HEK293 (cell line): ENCODE data around the gene SLC25A22.
A peak's percentile ranks its signal among the peaks of the same experiment; 100 is the strongest.

Source experiments
- CTCF ChIA-PET: fragments of 350-600 bp; formaldehyde crosslinking; extraction: SDS; loops from one replicate; lab custom pipeline; 2021; ENCODE audit warnings: antibody characterized with exemption; lab: Yijun Ruan, JAX
- POLR2A ChIA-PET: fragments of 300-600 bp; formaldehyde crosslinking; extraction: SDS; loops from one replicate; lab custom pipeline; 2020; ENCODE audit warnings: antibody characterized with exemption, inconsistent platforms; lab: Yijun Ruan, JAX
- H3K27ac ChIP-seq: fragments of 200-500 bp; sonication (Bioruptor generic); 2 replicates; pipeline ENCODE4 v1.5.1; 2014; ENCODE audit warnings: low read depth, low read length, control low read depth, inconsistent platforms; ENCODE audit errors: extremely low read depth
- H3K36me3 ChIP-seq, 2 experiments: fragments of 200-500 bp in 1 of 2; sonication (Bioruptor generic) in 1 of 2; 1 replicate in 1 of 2; 2 replicates in 1 of 2; pipeline ENCODE4 v1.5.1; 2014 to 2017; ENCODE audit warnings: inconsistent platforms in 2 of 2, low read length in 2 of 2; ENCODE audit not compliant: control insufficient read depth in 2 of 2, insufficient read depth in 1 of 2
- H3K4me1 ChIP-seq: fragments of 200-500 bp; sonication (Bioruptor generic); 2 replicates; pipeline ENCODE4 v1.5.1; 2014; ENCODE audit warnings: mild to moderate bottlenecking, low read length, inconsistent platforms; ENCODE audit not compliant: control insufficient read depth, insufficient read depth
- H3K4me3 ChIP-seq: 2 replicates; pipeline ENCODE4 v1.5.1; 2011; ENCODE audit warnings: low read depth, mild to moderate bottlenecking, control low read depth, low read length, moderate library complexity
- H3K9me3 ChIP-seq: fragments of 200-500 bp; sonication (Bioruptor generic); 2 replicates; pipeline ENCODE4 v1.5.1; 2014; ENCODE audit warnings: low read depth, low read length, inconsistent platforms; ENCODE audit not compliant: control insufficient read depth, insufficient read depth
- GLIS1 ChIP-seq: fragments of 450-650 bp; formaldehyde crosslinking; IDR thresholded peaks from 2 replicates; pipeline ENCODE4 v1.5.1; 2016; ENCODE audit warnings: missing biosample characterization, missing genetic modification characterization
- GLIS2 ChIP-seq: fragments of 450-650 bp; formaldehyde crosslinking; IDR thresholded peaks from 2 replicates; pipeline ENCODE4 v1.5.1; 2016; ENCODE audit warnings: missing biosample characterization, missing genetic modification characterization
- IKZF3 ChIP-seq: fragments of 450-650 bp; IDR thresholded peaks from 2 replicates; pipeline ENCODE4 v1.5.0; 2018; ENCODE audit warnings: missing biosample characterization, mild to moderate bottlenecking, missing genetic modification characterization, moderate library complexity
- OSR2 ChIP-seq: fragments of 450-650 bp; formaldehyde crosslinking; IDR thresholded peaks from 2 replicates; pipeline ENCODE4 v1.5.1; 2016; ENCODE audit warnings: missing biosample characterization, missing genetic modification characterization
- YY2 ChIP-seq: fragments of 450-650 bp; formaldehyde crosslinking; IDR thresholded peaks from 2 replicates; pipeline ENCODE4 v1.5.1; 2016; ENCODE audit warnings: missing biosample characterization, missing genetic modification characterization
- ZBTB20 ChIP-seq: fragments of 450-650 bp; formaldehyde crosslinking; IDR thresholded peaks from 2 replicates; pipeline ENCODE4 v1.5.1; 2016; ENCODE audit warnings: missing biosample characterization, missing genetic modification characterization
- ZBTB7A ChIP-seq: fragments of 450-650 bp; formaldehyde crosslinking; IDR thresholded peaks from 2 replicates; pipeline ENCODE4 v1.5.1; 2016; ENCODE audit warnings: low read depth, missing biosample characterization, missing genetic modification characterization
- ZEB2 ChIP-seq: fragments of 450-650 bp; formaldehyde crosslinking; IDR thresholded peaks from 2 replicates; pipeline ENCODE4 v1.5.1; 2016; ENCODE audit warnings: missing biosample characterization, missing genetic modification characterization
- ZIC2 ChIP-seq: fragments of 450-650 bp; formaldehyde crosslinking; IDR thresholded peaks from 2 replicates; pipeline ENCODE4 v1.5.1; 2016; ENCODE audit warnings: missing biosample characterization, missing genetic modification characterization
- ZNF175 ChIP-seq: fragments of 450-650 bp; formaldehyde crosslinking; IDR thresholded peaks from 2 replicates; pipeline ENCODE4 v1.5.1; 2016; ENCODE audit warnings: missing biosample characterization, missing genetic modification characterization
- ZNF335 ChIP-seq: fragments of 450-650 bp; formaldehyde crosslinking; conservative IDR thresholded peaks from 2 replicates; pipeline ENCODE4 v1.5.1; 2016; ENCODE audit warnings: missing biosample characterization, missing genetic modification characterization
- ZNF341 ChIP-seq: fragments of 450-650 bp; formaldehyde crosslinking; IDR thresholded peaks from 2 replicates; pipeline ENCODE4; 2016; ENCODE audit warnings: low read depth, missing biosample characterization, missing genetic modification characterization
- ZNF423 ChIP-seq: fragments of 450-650 bp; formaldehyde crosslinking; IDR thresholded peaks from 2 replicates; pipeline ENCODE4 v1.5.1; 2016; ENCODE audit warnings: missing biosample characterization, missing genetic modification characterization
- ZNF571 ChIP-seq: fragments of 450-650 bp; formaldehyde crosslinking; IDR thresholded peaks from 2 replicates; pipeline ENCODE4 v1.5.0; 2017; ENCODE audit warnings: missing biosample characterization, missing genetic modification characterization
- ZNF76 ChIP-seq: fragments of 450-650 bp; formaldehyde crosslinking; IDR thresholded peaks from 2 replicates; pipeline ENCODE4; 2016; ENCODE audit warnings: low read depth, missing biosample characterization, missing genetic modification characterization, borderline replicate concordance
- ZSCAN16 ChIP-seq: fragments of 450-650 bp; formaldehyde crosslinking; IDR thresholded peaks from 2 replicates; pipeline ENCODE4 v1.5.1; 2016; ENCODE audit warnings: missing biosample characterization, missing genetic modification characterization
- ZSCAN30 ChIP-seq: fragments of 450-650 bp; IDR thresholded peaks from 2 replicates; pipeline ENCODE4 v1.5.1; 2018; ENCODE audit warnings: missing biosample characterization, mild to moderate bottlenecking, missing genetic modification characterization, moderate library complexity
- TF ChIP-seq, protein P1 (sequence below): fragments of 450-650 bp; formaldehyde crosslinking; IDR thresholded peaks from 2 replicates; pipeline ENCODE4 v1.5.1; 2016; ENCODE audit warnings: missing biosample characterization, missing genetic modification characterization
- TF ChIP-seq, protein P2 (sequence below): fragments of 450-650 bp; formaldehyde crosslinking; IDR thresholded peaks from 2 replicates; pipeline ENCODE4 v1.5.1; 2016; ENCODE audit warnings: missing biosample characterization, missing genetic modification characterization
- TF ChIP-seq, protein P3 (sequence below): fragments of 450-650 bp; formaldehyde crosslinking; IDR thresholded peaks from 2 replicates; pipeline ENCODE4 v1.5.1; 2016; ENCODE audit warnings: missing biosample characterization, missing genetic modification characterization
- TF ChIP-seq, protein P4 (sequence below): sonication (generic); formaldehyde crosslinking; IDR thresholded peaks from 2 replicates; pipeline ENCODE4 v1.8.1; 2022; ENCODE audit warnings: mild to moderate bottlenecking, moderate library complexity, missing genetic modification reagents

SLC25A22 gene

DNA sequence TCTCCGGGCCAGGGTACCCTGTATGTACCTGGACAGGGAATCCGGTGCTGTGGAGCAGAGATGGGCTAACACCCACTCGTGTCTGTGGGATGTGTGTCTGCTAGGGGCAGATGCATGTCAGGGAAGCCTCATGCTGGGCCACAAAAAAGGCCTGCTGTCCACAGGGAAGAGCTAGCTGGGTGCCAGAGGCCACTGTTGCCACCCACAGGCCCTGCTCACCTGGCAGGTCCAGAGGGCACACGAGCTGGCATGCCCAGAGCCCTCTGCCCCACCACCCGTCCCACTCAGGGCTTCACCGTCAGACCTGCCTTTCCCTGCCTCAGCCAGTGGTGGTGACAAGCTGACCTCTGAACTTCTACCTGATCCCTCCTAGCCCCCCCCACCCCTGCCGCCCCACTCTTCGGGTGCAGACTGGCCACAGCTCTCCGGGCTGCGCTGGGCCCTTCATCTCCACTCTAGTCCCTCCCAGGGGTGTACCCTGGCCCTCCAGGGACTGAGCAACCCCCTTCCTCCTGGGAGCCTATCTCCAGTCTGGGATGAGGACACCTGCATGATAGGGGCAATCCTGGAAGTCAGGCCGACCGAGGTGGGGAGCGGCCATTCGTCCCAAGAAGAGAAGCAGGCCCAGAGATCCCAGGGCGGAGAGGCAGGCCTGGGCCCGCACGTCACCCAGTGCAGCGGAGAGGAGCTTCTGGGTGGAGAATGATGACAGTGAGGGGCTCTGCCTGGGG is 1.4 kb downstream of the SLC25A22 start (continued):
- TF ChIP-seq ZNF423 (tag by site-specific recombination) (peak; percentile 72; the same call in 1 of the 2 replicates), ZSCAN30 (tag by site-specific recombination) (no peak), ZEB2 (tag by site-specific recombination) (no peak), ZNF76 (tag by site-specific recombination) (peak; percentile 32; the same call in 1 of the 2 replicates), YY2 (tag by site-specific recombination) (no peak), IKZF3 (tag by site-specific recombination) (0 out of 2 replicates have a peak, but pooled peaks have one; percentile 24), ZNF571 (tag by site-specific recombination) (no peak)
- TF ChIP-seq, protein P1, sequence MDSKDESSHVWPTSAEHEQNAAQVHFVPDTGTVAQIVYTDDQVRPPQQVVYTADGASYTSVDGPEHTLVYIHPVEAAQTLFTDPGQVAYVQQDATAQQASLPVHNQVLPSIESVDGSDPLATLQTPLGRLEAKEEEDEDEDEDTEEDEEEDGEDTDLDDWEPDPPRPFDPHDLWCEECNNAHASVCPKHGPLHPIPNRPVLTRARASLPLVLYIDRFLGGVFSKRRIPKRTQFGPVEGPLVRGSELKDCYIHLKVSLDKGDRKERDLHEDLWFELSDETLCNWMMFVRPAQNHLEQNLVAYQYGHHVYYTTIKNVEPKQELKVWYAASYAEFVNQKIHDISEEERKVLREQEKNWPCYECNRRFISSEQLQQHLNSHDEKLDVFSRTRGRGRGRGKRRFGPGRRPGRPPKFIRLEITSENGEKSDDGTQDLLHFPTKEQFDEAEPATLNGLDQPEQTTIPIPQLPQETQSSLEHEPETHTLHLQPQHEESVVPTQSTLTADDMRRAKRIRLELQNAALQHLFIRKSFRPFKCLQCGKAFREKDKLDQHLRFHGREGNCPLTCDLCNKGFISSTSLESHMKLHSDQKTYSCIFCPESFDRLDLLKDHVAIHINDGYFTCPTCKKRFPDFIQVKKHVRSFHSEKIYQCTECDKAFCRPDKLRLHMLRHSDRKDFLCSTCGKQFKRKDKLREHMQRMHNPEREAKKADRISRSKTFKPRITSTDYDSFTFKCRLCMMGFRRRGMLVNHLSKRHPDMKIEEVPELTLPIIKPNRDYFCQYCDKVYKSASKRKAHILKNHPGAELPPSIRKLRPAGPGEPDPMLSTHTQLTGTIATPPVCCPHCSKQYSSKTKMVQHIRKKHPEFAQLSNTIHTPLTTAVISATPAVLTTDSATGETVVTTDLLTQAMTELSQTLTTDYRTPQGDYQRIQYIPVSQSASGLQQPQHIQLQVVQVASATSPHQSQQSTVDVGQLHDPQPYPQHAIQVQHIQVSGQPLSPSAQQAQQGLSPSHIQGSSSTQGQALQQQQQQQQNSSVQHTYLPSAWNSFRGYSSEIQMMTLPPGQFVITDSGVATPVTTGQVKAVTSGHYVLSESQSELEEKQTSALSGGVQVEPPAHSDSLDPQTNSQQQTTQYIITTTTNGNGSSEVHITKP (tag by site-specific recombination), result no peak

DNA sequence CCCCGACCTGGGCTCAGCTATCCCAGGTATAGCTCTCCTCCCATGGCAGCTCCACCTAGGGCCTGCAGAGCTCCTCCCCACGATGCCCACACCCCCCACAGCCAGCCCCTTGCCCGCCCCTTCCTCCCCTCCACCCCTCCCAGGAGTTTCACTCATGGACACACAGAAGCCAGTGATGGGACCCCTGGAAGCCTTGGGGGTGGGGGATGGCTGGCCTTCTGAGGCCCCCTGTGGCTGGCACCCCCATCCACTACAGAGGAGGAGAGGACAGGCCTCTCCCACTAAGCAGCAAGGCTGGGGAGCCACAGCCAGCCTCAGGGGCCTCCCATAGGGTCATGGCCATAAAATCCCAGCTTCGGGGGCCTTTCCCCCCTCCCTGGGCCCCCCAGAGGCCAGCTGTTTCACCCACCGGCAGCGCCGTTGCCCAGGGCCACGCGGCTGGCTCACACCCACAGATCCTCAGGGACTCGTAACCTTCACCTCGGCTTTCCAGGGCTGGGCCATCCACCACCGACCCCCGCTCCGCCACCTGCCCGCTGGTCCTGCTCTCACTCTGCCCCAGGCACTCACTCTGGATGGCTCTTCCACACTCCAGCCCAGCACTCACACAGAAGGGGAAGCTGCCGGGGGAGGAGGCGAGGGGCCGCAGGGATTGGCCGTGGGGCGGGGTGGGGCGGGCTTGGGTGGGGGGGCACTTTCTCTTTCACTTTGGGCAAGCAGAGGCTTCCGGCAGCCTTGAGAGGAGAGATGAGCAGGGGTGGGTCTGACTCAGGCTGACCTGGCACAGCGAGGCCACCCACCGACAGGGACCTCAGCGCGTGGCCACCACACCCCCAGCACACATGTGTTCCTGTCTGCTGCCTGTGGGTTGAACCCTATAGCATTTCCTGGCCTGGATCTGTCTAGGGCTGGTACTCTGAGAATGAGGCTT is 2.2 kb downstream of the SLC25A22 start:
- H3K36me3 ChIP-seq, result peaks cover 0 to 54% of the 10 kb centered on the region in 2 experiments; a peak in 1 of 3 replicates
- CTCF ChIA-PET, result interaction anchor here (0.6 to 0.9 kb wide), 3 partner anchors 12 to 68 kb away, joined by 3 to 4 read pairs (median 3); no protein-coding TSS in a partner anchor
- TF ChIP-seq ZNF423 (tag by site-specific recombination), result 0 out of 2 replicates have a peak, but pooled peaks have one; percentile 32
- TF ChIP-seq, protein P2, sequence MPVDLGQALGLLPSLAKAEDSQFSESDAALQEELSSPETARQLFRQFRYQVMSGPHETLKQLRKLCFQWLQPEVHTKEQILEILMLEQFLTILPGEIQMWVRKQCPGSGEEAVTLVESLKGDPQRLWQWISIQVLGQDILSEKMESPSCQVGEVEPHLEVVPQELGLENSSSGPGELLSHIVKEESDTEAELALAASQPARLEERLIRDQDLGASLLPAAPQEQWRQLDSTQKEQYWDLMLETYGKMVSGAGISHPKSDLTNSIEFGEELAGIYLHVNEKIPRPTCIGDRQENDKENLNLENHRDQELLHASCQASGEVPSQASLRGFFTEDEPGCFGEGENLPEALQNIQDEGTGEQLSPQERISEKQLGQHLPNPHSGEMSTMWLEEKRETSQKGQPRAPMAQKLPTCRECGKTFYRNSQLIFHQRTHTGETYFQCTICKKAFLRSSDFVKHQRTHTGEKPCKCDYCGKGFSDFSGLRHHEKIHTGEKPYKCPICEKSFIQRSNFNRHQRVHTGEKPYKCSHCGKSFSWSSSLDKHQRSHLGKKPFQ, result peak; percentile 28; the same call in 1 of the 2 replicates
- TF ChIP-seq ZBTB20, result peak; percentile 46; the same call in 1 of the 2 replicates
- peak; percentile 78 for TF ChIP-seq ZIC2 (tag by site-specific recombination)
- TF ChIP-seq OSR2 (tag by site-specific recombination), result peak; percentile 24; the same call in 1 of the 2 replicates
- TF ChIP-seq, protein P3, sequence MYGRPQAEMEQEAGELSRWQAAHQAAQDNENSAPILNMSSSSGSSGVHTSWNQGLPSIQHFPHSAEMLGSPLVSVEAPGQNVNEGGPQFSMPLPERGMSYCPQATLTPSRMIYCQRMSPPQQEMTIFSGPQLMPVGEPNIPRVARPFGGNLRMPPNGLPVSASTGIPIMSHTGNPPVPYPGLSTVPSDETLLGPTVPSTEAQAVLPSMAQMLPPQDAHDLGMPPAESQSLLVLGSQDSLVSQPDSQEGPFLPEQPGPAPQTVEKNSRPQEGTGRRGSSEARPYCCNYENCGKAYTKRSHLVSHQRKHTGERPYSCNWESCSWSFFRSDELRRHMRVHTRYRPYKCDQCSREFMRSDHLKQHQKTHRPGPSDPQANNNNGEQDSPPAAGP (tag by site-specific recombination), result no peak
- 0 out of 2 replicates have a peak, but pooled peaks have one; percentile 53 for TF ChIP-seq ZBTB7A (tag by site-specific recombination)
- no peak for TF ChIP-seq ZSCAN16 (tag by site-specific recombination)
- TF ChIP-seq ZNF341, result peak; percentile 93
- TF ChIP-seq ZNF175, result no peak
- TF ChIP-seq ZNF335 (tag by site-specific recombination), result peak; percentile 82
- TF ChIP-seq GLIS1 (tag by site-specific recombination), result peak; percentile 98
- TF ChIP-seq, protein P4, sequence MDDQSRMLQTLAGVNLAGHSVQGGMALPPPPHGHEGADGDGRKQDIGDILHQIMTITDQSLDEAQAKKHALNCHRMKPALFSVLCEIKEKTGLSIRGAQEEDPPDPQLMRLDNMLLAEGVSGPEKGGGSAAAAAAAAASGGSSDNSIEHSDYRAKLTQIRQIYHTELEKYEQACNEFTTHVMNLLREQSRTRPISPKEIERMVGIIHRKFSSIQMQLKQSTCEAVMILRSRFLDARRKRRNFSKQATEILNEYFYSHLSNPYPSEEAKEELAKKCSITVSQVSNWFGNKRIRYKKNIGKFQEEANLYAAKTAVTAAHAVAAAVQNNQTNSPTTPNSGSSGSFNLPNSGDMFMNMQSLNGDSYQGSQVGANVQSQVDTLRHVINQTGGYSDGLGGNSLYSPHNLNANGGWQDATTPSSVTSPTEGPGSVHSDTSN (CRISPR knock-in tag), result no peak
- peak; percentile 60 for TF ChIP-seq GLIS2 (tag by site-specific recombination)
- TF ChIP-seq, protein P1 (tag by site-specific recombination), result peak; percentile 77; the same call in 1 of the 2 replicates

More for the DNA sequence above, 2.2 kb downstream of the SLC25A22 start:
- Histone ChIP-seq H3K4me3 (peak overlapping the region; percentile 8), H3K27ac (peak overlapping the region; percentile 31; the same call in 1 of the 2 replicates), H3K4me1 (peaks cover 6% of the 10 kb centered on the region), H3K9me3 (no peaks in the 10 kb centered on the region)
- POLR2A ChIA-PET, result interaction anchor here (0.5 to 1.8 kb wide), 11 partner anchors 14 to 260 kb away, joined by 3 to 10 read pairs (median 4); partner anchors contain the start of genes HRAS, PNPLA2, RPLP2 and TSPAN4
